GM21529 (cell line): ENCODE data around the gene FAM107B.
A peak's percentile ranks its signal among the peaks of the same experiment; 100 is the strongest.
"Not testable (repeated sequence)": the region's sequence is repeated elsewhere in the genome, so short reads cannot be mapped to it uniquely, and the experiment has no call there.

Experiments used
- ATAC-seq: cut with Tn5 transposase; IDR thresholded peaks from one replicate; pipeline ENCODE4 v1.9.1; 2021; ENCODE audit not compliant: unreplicated experiment

FAM107B gene

GRCh38 chr10:14667280-14667679 lies 107.4 kb downstream of the FAM107B start:
- no peak for ATAC-seq

- no peak for ATAC-seq
Measured at GRCh38 chr10:14665865-14666857, 108.5 kb downstream of the FAM107B start.

GRCh38 chr10:14665304-14665703 lies 109.4 kb downstream of the FAM107B start:
- no peak for ATAC-seq

- no peak for ATAC-seq
Measured at GRCh38 chr10:14664345-14664744, 110.4 kb downstream of the FAM107B start.

- ATAC-seq: no peak
Measured at GRCh38 chr10:14661818-14662217, 112.9 kb downstream of the FAM107B start.

- ATAC-seq: no peak
Measured at GRCh38 chr10:14660831-14661230, 113.9 kb downstream of the FAM107B start.

GRCh38 chr10:14659626-14660196 lies 115.0 kb downstream of the FAM107B start:
- peak; percentile 87 for ATAC-seq

- not testable (repeated sequence) for ATAC-seq
Measured at GRCh38 chr10:14659137-14659536, 115.6 kb downstream of the FAM107B start.

GRCh38 chr10:14658331-14659127 lies 116.2 kb downstream of the FAM107B start:
- ATAC-seq: no peak

GRCh38 chr10:14656052-14656730 lies 118.5 kb downstream of the FAM107B start:
- no peak for ATAC-seq

- ATAC-seq: no peak
Measured at GRCh38 chr10:14654821-14655382, 119.8 kb downstream of the FAM107B start.

GRCh38 chr10:14653271-14654161 lies 121.2 kb downstream of the FAM107B start:
- no peak for ATAC-seq

GRCh38 chr10:14652816-14653215 lies 121.9 kb downstream of the FAM107B start:
- no peak for ATAC-seq

GRCh38 chr10:14652067-14652466 lies 122.6 kb downstream of the FAM107B start:
- ATAC-seq: no peak

GRCh38 chr10:14649739-14650138 lies 125.0 kb downstream of the FAM107B start:
- ATAC-seq: no peak

- no peak for ATAC-seq
Measured at GRCh38 chr10:14648946-14649345, 125.8 kb downstream of the FAM107B start.

- ATAC-seq: peak; percentile 90
Measured at GRCh38 chr10:14648005-14648765, 126.5 kb downstream of the FAM107B start.

GRCh38 chr10:14645239-14645960 lies 129.3 kb downstream of the FAM107B start:
- ATAC-seq: peak; percentile 36
